ENCODE results near the gene MARCHF3.

- TF ChIP-seq CTCF (IDR thresholded peaks at IDR 0.05; ENCODE audit: low read depth, low read length) = no peak
- no peak for TF ChIP-seq MAX (IDR thresholded peaks at IDR 0.05; ENCODE audit: low read depth, low read length)
- no peak for TF ChIP-seq POLR2A (IDR thresholded peaks at IDR 0.05; ENCODE audit: extremely low read depth, insufficient read length)
- no peak for TF ChIP-seq MYC (IDR thresholded peaks at IDR 0.05; ENCODE audit: low read depth, low read length)
Measured at GRCh38 chr5:127015716-127016115, 14.6 kb downstream of the MARCHF3 start.

Measured in NB4 (cell line).